GM21367 (cell line): ENCODE data around the gene MOCOS.

Experiments
- ATAC-seq: cut with Tn5 transposase; IDR thresholded peaks from one replicate; pipeline ENCODE4 v1.9.1; 2021; ENCODE audit not compliant: unreplicated experiment

Gene MOCOS

DNA sequence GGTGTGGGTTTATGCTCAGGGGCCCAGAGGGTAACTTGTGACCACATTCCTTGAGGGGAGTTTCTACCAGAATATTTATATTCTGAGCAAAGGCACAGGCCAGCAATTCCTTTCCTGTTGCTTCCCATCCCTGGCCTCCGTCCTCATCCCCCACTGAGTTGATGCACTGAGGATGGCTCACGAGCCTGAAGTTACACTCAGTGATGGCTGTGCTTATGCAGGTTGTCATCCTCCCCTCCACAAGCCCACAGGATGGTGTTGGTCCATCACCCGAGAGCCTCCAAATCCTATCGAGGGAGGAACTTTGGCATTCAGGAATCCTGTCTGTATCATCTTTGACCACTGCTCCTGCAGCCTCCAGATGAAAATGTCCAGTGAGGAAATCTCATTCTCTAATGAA lies 81.9 kb downstream of the MOCOS start:
- ATAC-seq = no peak

- no peak for ATAC-seq
Observed at GRCh38 chr18:36271153-36271552, 83.9 kb downstream of the MOCOS start.

GRCh38 chr18:36273347-36273746 lies 86.0 kb downstream of the MOCOS start:
- no peak for ATAC-seq

DNA sequence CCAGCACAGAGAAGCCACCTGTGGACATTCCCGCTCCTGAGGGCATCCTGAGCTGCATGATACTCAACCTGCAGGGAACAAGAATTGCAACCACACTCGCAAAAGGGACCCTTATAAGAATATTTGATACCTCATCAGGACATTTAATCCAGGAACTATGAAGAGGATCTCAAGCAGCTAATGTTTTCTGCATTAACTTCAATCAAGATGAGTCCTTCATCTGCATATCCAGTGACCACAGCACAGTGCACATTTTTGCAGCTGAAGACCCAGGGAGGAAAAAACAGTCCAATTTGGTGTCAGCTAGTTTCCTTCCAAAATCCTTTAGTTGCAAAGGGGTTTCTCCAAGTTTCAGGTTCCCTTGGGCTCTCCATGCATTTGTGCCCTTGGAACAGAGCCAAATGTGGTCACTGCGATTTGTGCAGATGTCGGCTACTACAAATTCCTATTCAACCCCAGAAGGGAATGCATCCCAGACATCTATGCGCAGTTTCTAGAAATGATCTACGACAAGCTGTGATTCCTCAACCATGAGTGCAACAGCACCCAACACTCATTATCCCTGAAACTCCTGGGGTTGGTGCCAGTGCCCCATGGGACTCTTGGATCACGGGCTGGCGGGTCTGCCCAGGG lies 86.9 kb downstream of the MOCOS start:
- no peak for ATAC-seq

- no peak for ATAC-seq
Observed at GRCh38 chr18:36275561-36275960, 88.3 kb downstream of the MOCOS start.

DNA sequence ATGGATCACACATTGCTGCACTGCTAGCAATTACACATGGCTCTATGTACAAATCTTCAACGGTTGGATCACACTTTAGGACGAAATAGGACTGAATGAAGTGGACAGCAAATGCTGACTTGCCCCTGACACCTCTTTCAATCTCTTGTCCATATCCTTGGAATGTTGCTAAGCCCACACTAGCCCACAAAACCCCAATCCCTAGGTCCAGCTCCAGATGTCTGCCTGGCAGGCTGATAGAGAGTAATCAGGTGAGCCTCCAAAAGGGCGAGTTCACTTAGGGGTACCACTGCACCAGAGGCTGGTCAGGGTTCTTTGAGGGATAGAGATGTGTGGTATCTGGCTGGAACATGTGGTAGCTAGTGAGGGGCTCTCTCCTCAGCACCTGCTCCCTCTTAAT lies 91.7 kb downstream of the MOCOS start:
- no peak for ATAC-seq

DNA sequence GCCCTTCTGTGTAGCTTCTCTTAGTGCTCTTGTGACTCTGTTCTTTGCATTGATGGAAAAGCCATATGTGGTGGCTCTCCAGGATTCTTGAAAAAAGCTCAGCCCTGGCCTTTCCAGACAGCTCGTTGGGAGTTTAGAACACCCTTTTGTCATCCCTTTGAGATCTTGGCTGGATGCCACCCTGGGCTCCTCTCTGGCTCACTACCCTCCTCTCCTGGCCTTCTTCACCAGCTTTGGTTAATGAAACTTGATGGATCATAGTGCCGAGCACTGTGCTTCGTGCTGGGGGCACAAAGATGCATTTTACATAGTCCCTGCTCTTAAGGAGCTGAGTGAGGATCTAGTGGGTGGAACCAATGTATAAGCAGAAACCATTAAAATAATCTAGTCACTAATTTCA lies 94.6 kb downstream of the MOCOS start:
- ATAC-seq = no peak

DNA sequence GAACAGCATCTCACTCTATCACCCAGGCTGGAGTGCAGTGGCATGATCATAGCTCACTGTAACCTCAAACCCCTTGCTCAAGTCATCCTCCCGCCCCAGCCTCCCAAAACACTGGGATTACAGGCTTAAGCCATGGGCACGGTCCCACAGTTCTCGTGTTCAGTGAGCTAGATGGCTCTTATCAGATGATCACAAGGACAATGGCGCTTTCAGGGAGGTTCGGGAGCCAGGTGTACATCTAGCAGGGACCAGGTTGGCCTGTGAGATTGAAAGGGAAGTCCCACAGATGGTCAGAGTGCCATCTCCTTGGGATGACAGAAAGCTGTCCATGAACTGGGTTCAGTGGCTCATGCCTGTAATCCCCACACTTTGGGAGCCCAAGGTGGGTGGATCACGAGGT lies 96.2 kb downstream of the MOCOS start:
- no peak for ATAC-seq

DNA sequence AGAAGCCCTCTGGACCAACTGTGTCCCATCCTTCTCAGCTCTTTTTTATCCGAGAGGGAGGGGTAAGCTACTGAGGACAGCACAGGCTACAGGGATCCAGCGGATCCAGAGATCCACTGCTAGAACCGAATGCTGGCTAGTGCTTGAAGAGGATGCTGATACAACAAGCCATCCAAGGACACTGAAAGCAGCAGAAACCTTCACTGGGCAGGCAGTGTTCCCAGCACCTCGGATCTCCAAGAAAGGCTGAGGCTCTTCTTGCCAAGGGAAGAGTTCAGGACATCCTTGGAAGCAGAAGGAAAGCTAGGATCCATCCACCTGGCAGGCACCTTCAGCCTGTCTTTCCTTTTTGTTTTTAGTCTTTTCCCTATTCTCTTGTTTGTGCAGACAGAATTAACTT lies 97.0 kb downstream of the MOCOS start:
- ATAC-seq = no peak

DNA sequence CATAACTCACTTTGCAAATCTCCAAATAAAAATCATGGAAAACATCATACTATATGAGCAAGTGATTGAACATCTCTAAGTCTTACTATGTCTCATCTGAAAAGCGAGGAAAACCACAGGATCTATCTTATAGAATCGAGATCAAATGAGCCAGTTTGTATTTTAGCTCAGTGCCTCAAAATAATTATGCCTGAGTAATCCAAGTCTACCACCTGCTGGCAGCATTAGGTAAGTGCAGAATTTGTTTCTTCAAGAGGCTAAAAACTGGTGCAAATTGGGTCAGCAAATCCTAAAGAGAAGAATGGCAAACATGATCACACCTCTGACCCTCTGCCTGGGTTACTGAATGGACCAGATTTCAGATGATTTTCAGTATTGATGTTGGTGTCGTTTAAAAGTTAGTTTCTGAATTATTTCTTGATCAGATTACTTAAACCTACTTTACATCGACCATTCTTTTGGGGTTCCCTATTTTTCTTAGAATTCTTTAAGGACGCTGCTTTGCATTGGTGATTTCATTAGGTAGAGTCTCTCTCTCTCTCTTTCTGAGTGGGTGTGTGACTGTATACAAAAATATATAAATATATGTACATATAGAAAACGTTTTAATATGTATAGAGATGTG lies 97.5 kb downstream of the MOCOS start:
- no peak for ATAC-seq

DNA sequence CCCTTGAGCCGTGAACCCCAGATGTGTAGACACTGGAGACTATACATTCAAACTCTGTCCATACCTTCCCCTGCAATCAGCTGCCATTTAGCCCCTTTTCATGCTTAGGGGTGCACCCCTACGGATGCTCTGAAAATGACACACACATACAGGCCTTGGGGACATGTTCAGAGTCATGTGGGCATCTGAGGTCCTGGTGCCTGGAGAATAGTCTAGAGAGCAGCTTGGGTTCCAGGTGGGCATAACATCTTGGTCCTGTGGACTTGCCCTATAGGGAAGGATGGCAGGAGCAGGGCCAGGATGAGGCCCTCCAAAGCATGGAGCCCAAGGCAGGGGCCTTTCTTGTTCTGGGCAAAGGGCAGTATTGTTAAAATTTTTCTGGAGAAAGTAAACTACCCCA lies 100.4 kb downstream of the MOCOS start:
- no peak for ATAC-seq

DNA sequence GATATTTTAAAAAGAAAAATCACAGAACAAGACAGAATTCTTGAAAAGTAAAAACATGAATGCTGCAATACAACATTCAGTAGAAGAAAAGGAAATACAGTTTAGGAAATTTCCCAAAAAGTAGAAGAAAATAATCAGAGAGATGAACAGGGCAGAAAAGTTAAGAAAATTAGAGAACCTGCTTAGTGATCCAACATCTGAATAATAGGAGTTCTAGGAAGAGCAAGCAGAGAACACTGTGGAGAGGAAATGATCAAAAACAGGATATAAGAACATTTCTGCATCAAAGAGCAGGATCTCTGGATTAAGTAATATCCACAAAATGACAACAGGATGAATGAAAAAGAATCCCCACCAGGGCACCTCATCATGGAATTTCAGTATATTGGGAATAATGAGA lies 101.4 kb downstream of the MOCOS start:
- ATAC-seq = no peak

- no peak for ATAC-seq
Observed at GRCh38 chr18:36294031-36294430, 106.7 kb downstream of the MOCOS start.

DNA sequence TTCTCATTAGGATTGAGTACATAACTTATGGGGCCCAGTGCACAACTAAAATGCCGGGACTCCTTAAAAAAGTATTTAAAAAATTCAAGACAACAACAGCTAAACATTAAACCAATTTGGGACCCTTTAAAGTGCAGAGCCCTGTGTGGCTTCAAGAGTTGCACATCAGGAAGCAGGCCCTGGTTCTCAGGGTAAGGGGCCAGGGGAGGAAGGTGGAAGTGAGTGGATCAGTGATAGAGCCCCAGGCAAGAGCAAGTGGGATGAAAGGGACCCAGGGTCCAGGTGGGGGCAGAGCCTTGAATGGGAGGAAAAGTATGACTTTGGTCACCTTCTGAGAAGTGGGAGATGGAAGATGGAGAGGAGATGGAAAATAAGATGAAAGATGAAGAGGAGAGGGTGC lies 107.9 kb downstream of the MOCOS start:
- ATAC-seq = no peak

GRCh38 chr18:36295880-36296301 lies 108.6 kb downstream of the MOCOS start:
- ATAC-seq = no peak

- ATAC-seq = no peak
Observed at GRCh38 chr18:36296650-36297416, 109.5 kb downstream of the MOCOS start.

GRCh38 chr18:36297417-36298125 lies 110.3 kb downstream of the MOCOS start, which contains the start of gene FHOD3:
FHOD3 (plus strand) TSS chr18:36297713; CDS start chr18:36297836, 123 bp downstream.
- no peak for ATAC-seq

DNA sequence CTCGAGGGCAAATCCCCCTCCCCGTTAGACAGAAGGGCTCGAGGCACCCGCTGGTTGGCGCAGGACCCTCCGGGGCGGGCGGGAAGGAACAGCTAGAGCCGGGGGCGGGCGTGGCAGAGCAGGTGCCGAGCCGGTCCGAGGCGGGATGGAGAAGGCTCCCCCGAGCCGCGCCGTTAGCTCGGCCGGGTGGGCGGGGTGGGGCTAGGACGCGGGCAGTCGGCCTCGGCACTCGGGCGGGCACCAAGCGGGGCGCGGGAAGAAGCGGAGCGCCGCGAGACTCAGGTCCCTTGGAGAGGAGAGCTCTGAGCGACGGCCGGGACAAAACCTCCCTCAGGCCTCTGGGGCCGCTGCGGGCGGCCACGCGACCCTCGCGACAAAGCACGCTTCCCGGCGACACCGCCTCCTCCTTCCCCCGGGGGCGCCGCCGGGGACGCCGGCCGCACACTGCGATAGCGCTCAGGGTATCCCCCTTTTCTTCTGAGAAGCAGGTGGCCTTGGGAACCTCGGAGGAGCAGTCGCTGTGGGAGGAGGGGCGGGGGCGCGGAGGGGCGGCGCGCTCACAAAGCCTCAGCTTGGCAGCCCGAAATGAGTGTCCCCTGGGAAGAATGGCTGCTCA lies 110.9 kb downstream of the MOCOS start:
- no peak for ATAC-seq

DNA sequence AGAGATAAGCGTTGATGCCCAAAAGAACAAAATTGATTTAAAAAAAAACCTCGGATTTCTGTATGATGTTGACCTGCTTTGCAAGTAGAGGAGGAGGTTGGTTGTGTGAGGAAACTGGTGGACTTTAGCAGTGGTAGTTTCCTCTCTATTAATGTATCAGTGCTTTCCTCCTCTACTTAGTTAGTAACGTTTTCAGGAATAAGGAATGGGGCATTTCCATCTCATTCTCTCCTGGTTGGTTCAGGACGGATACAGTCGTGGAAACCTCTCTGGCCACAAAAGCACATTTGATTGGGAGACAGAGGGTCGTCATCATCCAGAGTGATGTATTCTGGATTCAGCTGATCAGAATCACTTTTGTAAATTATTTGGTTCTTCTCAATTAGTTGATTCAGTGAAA lies 111.7 kb downstream of the MOCOS start:
- ATAC-seq = no peak

- ATAC-seq = no peak
Observed at GRCh38 chr18:36300211-36300610, 112.9 kb downstream of the MOCOS start.

DNA sequence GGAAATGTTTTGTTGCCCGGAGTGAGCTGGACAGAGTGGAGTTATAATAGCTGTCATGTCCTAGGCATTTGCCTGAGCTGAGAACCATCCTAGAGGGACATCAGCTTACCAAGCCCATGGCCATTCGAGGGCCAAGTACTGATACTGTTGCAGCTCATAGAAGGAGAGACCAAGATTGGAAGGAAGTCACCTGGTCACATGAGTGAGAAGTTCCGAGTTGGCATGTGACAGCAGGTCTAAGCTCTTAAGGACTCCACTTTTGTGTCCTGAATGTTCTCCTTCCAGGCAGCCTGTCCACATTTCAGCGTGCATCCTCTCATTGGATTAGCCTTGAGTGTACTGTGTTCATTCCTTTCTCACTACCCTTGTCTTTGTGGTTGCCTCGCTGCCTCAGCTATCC lies 114.6 kb downstream of the MOCOS start:
- no peak for ATAC-seq
